WTC11 (cell line): ENCODE data around the gene BOLL. TPM values are rescaled to one million over a fixed set of nuclear protein-coding genes. Genes with fewer than 3 reads are reported as not detected.

Experiments
- ATAC-seq: fragments of 200-7000 bp; cut with Tn5 transposase; 2 replicates; pipeline ENCODE4 v1.10.0; 2021; ENCODE audit warnings: mild to moderate bottlenecking, moderate library complexity
- CTCF ChIA-PET: fragments of 300-600 bp; sonication (Branson Sonifier 250); formaldehyde crosslinking; loops from one replicate; lab custom pipeline; 2021; ENCODE audit warnings: antibody characterized with exemption; lab: Charles Lee
- POLR2A ChIA-PET: fragments of 350-600 bp; sonication (Branson Sonifier 250); formaldehyde crosslinking; loops from one replicate; lab custom pipeline; 2021; ENCODE audit warnings: antibody characterized with exemption; lab: Charles Lee
- DNase-seq: peaks from one replicate; pipeline ENCODE4 v3.0.0; 2021; ENCODE audit warnings: low spot score
- H3K27ac Mint-ChIP-seq: 2 replicates; pipeline ENCODE4 v1.8.0; 2021; ENCODE audit warnings: mixed read lengths
- H3K27me3 Mint-ChIP-seq: 2 replicates; pipeline ENCODE4 v1.8.0; 2021; ENCODE audit warnings: low read depth, mild to moderate bottlenecking, moderate library complexity, mixed read lengths
- H3K36me3 Mint-ChIP-seq: 2 replicates; pipeline ENCODE4 v1.8.0; 2021; ENCODE audit warnings: mixed read lengths
- H3K4me1 Mint-ChIP-seq: 2 replicates; pipeline ENCODE4 v1.8.0; 2022; ENCODE audit warnings: mixed read lengths
- H3K4me3 Mint-ChIP-seq: 2 replicates; pipeline ENCODE4 v1.8.0; 2021; ENCODE audit warnings: mild to moderate bottlenecking, moderate library complexity, mixed read lengths
- H3K9me3 Mint-ChIP-seq: 2 replicates; pipeline ENCODE4 v1.8.0; 2021; ENCODE audit warnings: mixed read lengths
- GABPB1 ChIP-seq: sonication (generic); formaldehyde crosslinking; IDR thresholded peaks from 2 replicates; pipeline ENCODE4 v1.8.1; 2023; ENCODE audit warnings: mild to moderate bottlenecking, missing genetic modification reagents
- GRHL2 ChIP-seq: fragments of 250-450 bp; sonication (Bioruptor Pico); IDR thresholded peaks from 2 replicates; pipeline ENCODE4 v1.8.0; 2022; ENCODE audit warnings: mild to moderate bottlenecking, moderate library complexity; ENCODE audit not compliant: insufficient replicate concordance, severe bottlenecking
- NFE2L1 ChIP-seq: sonication (generic); formaldehyde crosslinking; IDR thresholded peaks from 2 replicates; pipeline ENCODE4 v1.8.1; 2023; ENCODE audit warnings: missing genetic modification reagents
- NR3C1 ChIP-seq: sonication (generic); formaldehyde crosslinking; conservative IDR thresholded peaks from 2 replicates; pipeline ENCODE4 v1.8.1; 2023; ENCODE audit warnings: low read depth, mild to moderate bottlenecking, missing genetic modification reagents
- PRRX2 ChIP-seq: fragments of 250-450 bp; sonication (Bioruptor Pico); IDR thresholded peaks from 2 replicates; pipeline ENCODE4 v1.8.0; 2021; ENCODE audit warnings: mild to moderate bottlenecking
- SOX15 ChIP-seq: fragments of 250-450 bp; sonication (Bioruptor Pico); IDR thresholded peaks from 2 replicates; pipeline ENCODE4 v1.9.0; 2021; ENCODE audit warnings: mild to moderate bottlenecking
- ZNF121 ChIP-seq: sonication (generic); formaldehyde crosslinking; IDR thresholded peaks from 2 replicates; pipeline ENCODE4 v1.8.0; 2023; ENCODE audit warnings: missing genetic modification reagents
- ZNF317 ChIP-seq: sonication (generic); formaldehyde crosslinking; IDR thresholded peaks from 2 replicates; pipeline ENCODE4 v1.8.1; 2023; ENCODE audit warnings: low read depth, mild to moderate bottlenecking, moderate library complexity, missing genetic modification reagents, borderline replicate concordance
- ZNF416 ChIP-seq: fragments of 250-450 bp; sonication (Bioruptor Pico); IDR thresholded peaks from 2 replicates; pipeline ENCODE4 v1.9.0; 2021; ENCODE audit warnings: mild to moderate bottlenecking, inconsistent platforms
- ZNF423 ChIP-seq: fragments of 250-450 bp; sonication (Bioruptor Pico); IDR thresholded peaks from 2 replicates; pipeline ENCODE4 v2.1.2; 2022; ENCODE audit warnings: mild to moderate bottlenecking, moderate library complexity
- total RNA-seq: library from RNA; stranded (reverse); gene quantifications from 3 replicates; pipeline ENCODE4 v1.2.3, GENCODE V29; 2021
- TF ChIP-seq, protein P1 (sequence below): fragments of 200-600 bp; IDR thresholded peaks from 2 replicates; pipeline ENCODE4 v1.8.0; 2022; ENCODE audit warnings: antibody characterized with exemption
- TF ChIP-seq, protein P2 (sequence below): sonication (generic); formaldehyde crosslinking; IDR thresholded peaks from 2 replicates; pipeline ENCODE4 v1.8.0; 2022; ENCODE audit warnings: missing genetic modification reagents
- TF ChIP-seq, protein P3 (sequence below): sonication (generic); formaldehyde crosslinking; IDR thresholded peaks from 2 replicates; pipeline ENCODE4 v1.8.1; 2022; ENCODE audit warnings: missing genetic modification reagents, borderline replicate concordance
- TF ChIP-seq, protein P4 (sequence below): fragments of 250-450 bp; sonication (Bioruptor Pico); IDR thresholded peaks from 2 replicates; pipeline ENCODE4 v1.9.0; 2021; ENCODE audit warnings: mild to moderate bottlenecking, borderline replicate concordance
- TF ChIP-seq, protein P5 (sequence below): sonication (generic); formaldehyde crosslinking; IDR thresholded peaks from 2 replicates; pipeline ENCODE4 v1.8.1; 2022; ENCODE audit warnings: mild to moderate bottlenecking, missing genetic modification reagents, moderate library complexity, borderline replicate concordance
- TF ChIP-seq, protein P6 (sequence below): sonication (generic); formaldehyde crosslinking; IDR thresholded peaks from 2 replicates; pipeline ENCODE4 v1.8.1; 2023; ENCODE audit warnings: mild to moderate bottlenecking, missing genetic modification reagents, moderate library complexity

BOLL gene
- total RNA-seq, 1 experiment from 2014 or later: 0.13 TPM

DNA sequence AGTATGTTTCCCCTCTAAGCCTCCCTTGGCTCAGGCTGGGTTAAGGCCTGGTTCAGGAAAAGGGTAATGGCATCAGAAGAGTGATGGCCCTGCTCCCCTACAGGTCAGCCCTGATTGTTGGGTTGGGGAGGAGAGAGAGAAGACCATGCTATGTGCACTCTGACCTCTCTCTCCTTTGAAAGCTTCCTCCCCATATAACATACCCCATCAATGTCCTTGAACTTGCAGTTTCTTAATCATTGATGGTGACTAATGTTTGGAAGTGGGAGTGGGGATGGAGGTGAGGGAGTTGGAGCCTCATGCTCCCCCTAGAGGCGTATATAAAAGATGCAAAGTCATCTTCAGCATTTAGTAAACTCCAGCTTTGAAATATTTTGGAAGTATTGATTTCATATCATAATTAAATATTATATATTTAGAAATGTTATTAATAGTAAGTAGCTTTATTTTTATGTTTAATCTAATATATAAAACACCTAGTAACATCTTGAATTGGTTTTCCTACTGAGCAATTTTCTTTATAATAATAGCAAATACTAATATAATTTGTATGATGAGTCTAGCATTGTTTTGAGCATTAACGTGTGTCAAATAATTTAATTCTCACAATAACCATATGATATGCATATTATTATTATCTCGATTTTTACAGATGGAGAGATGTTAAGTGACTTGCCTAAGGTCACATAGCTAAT lies 28.1 kb upstream of the BOLL start:
- TF ChIP-seq ZNF416 (CRISPR knock-in tag) (no peak), NFE2L1 (CRISPR knock-in tag) (no peak)
- TF ChIP-seq, protein P1, sequence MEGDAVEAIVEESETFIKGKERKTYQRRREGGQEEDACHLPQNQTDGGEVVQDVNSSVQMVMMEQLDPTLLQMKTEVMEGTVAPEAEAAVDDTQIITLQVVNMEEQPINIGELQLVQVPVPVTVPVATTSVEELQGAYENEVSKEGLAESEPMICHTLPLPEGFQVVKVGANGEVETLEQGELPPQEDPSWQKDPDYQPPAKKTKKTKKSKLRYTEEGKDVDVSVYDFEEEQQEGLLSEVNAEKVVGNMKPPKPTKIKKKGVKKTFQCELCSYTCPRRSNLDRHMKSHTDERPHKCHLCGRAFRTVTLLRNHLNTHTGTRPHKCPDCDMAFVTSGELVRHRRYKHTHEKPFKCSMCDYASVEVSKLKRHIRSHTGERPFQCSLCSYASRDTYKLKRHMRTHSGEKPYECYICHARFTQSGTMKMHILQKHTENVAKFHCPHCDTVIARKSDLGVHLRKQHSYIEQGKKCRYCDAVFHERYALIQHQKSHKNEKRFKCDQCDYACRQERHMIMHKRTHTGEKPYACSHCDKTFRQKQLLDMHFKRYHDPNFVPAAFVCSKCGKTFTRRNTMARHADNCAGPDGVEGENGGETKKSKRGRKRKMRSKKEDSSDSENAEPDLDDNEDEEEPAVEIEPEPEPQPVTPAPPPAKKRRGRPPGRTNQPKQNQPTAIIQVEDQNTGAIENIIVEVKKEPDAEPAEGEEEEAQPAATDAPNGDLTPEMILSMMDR: peak; percentile 54
- ATAC-seq (peak; percentile 62), DNase-seq (no peak)
- H3K4me3 Mint-ChIP-seq: no peak overlapping the region
- ChIA-PET POLR2A (no interaction called here), CTCF (interaction anchor here (0.5 to 1.4 kb wide), 18 partner anchors 9 to 503 kb away, joined by 3 to 13 read pairs (median 3); partner anchors contain the start of genes ANKRD44 and PLCL1)
- H3K36me3 Mint-ChIP-seq: no peaks in the 10 kb centered on the region
- peaks cover 8% of the 10 kb centered on the region for H3K27me3 Mint-ChIP-seq
- no peaks in the 10 kb centered on the region for H3K4me1 Mint-ChIP-seq
- no peaks in the 10 kb centered on the region for H3K9me3 Mint-ChIP-seq
- no peak overlapping the region for H3K27ac Mint-ChIP-seq

DNA sequence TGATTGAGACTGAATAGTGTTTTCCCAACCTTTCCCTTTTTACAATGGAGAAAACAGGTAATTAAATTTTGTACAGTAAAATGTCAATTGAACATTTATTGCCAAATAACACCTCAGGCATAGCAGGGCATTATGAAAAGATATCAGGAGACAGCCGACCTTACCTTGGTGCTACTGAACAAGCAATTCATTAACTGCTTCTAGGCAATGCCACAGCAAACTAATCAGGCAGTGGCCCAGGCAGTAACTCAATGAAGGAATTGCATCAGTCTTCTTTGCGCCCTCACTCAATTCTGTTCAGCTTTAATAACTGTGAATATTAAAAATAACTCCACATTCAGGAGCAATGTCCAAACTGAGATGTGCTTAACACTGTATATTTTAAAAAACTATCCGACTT lies 25.4 kb upstream of the BOLL start:
- CTCF ChIA-PET: no interaction called here

DNA sequence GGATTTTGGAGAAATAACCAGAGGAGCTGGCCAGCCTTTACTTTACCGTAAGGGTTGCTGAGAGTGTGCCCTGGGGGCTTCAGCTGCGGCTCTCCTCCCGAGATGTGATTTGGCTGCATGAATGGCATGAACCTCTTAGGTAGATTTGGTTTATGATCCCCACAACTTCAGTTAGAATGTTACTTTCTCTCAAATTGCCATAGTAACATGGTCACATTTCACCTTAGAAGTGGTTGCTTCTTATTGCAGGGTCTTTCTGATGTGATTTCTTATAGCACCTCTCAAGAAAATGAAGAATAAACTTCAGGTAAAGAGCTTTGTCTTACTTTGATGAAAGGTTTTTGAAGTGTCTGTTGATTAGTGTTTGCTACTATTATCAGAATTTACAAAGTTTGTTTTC lies 24.9 kb upstream of the BOLL start:
- no peak overlapping the region for H3K4me3 Mint-ChIP-seq
- H3K4me1 Mint-ChIP-seq: peaks cover 7% of the 10 kb centered on the region
- ChIA-PET POLR2A (no interaction called here), CTCF (interaction anchor here (1.6 kb wide), 1 partner anchor 318 kb away, joined by 4 read pairs; no protein-coding TSS in a partner anchor)
- H3K27ac Mint-ChIP-seq: no peak overlapping the region
- no peaks in the 10 kb centered on the region for H3K9me3 Mint-ChIP-seq
- peaks cover 38% of the 10 kb centered on the region for H3K27me3 Mint-ChIP-seq
- no peaks in the 10 kb centered on the region for H3K36me3 Mint-ChIP-seq
- ATAC-seq (no peak), DNase-seq (no peak)
- TF ChIP-seq ZNF423 (CRISPR knock-in tag): no peak
- TF ChIP-seq, protein P2, sequence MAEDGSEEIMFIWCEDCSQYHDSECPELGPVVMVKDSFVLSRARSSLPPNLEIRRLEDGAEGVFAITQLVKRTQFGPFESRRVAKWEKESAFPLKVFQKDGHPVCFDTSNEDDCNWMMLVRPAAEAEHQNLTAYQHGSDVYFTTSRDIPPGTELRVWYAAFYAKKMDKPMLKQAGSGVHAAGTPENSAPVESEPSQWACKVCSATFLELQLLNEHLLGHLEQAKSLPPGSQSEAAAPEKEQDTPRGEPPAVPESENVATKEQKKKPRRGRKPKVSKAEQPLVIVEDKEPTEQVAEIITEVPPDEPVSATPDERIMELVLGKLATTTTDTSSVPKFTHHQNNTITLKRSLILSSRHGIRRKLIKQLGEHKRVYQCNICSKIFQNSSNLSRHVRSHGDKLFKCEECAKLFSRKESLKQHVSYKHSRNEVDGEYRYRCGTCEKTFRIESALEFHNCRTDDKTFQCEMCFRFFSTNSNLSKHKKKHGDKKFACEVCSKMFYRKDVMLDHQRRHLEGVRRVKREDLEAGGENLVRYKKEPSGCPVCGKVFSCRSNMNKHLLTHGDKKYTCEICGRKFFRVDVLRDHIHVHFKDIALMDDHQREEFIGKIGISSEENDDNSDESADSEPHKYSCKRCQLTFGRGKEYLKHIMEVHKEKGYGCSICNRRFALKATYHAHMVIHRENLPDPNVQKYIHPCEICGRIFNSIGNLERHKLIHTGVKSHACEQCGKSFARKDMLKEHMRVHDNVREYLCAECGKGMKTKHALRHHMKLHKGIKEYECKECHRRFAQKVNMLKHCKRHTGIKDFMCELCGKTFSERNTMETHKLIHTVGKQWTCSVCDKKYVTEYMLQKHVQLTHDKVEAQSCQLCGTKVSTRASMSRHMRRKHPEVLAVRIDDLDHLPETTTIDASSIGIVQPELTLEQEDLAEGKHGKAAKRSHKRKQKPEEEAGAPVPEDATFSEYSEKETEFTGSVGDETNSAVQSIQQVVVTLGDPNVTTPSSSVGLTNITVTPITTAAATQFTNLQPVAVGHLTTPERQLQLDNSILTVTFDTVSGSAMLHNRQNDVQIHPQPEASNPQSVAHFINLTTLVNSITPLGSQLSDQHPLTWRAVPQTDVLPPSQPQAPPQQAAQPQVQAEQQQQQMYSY: no peak
- TF ChIP-seq, protein P3, sequence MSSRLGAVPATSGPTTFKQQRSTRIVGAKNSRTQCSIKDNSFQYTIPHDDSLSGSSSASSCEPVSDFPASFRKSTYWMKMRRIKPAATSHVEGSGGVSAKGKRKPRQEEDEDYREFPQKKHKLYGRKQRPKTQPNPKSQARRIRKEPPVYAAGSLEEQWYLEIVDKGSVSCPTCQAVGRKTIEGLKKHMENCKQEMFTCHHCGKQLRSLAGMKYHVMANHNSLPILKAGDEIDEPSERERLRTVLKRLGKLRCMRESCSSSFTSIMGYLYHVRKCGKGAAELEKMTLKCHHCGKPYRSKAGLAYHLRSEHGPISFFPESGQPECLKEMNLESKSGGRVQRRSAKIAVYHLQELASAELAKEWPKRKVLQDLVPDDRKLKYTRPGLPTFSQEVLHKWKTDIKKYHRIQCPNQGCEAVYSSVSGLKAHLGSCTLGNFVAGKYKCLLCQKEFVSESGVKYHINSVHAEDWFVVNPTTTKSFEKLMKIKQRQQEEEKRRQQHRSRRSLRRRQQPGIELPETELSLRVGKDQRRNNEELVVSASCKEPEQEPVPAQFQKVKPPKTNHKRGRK: no peak
- no peak for TF ChIP-seq ZNF121 (CRISPR knock-in tag)
- TF ChIP-seq, protein P4, sequence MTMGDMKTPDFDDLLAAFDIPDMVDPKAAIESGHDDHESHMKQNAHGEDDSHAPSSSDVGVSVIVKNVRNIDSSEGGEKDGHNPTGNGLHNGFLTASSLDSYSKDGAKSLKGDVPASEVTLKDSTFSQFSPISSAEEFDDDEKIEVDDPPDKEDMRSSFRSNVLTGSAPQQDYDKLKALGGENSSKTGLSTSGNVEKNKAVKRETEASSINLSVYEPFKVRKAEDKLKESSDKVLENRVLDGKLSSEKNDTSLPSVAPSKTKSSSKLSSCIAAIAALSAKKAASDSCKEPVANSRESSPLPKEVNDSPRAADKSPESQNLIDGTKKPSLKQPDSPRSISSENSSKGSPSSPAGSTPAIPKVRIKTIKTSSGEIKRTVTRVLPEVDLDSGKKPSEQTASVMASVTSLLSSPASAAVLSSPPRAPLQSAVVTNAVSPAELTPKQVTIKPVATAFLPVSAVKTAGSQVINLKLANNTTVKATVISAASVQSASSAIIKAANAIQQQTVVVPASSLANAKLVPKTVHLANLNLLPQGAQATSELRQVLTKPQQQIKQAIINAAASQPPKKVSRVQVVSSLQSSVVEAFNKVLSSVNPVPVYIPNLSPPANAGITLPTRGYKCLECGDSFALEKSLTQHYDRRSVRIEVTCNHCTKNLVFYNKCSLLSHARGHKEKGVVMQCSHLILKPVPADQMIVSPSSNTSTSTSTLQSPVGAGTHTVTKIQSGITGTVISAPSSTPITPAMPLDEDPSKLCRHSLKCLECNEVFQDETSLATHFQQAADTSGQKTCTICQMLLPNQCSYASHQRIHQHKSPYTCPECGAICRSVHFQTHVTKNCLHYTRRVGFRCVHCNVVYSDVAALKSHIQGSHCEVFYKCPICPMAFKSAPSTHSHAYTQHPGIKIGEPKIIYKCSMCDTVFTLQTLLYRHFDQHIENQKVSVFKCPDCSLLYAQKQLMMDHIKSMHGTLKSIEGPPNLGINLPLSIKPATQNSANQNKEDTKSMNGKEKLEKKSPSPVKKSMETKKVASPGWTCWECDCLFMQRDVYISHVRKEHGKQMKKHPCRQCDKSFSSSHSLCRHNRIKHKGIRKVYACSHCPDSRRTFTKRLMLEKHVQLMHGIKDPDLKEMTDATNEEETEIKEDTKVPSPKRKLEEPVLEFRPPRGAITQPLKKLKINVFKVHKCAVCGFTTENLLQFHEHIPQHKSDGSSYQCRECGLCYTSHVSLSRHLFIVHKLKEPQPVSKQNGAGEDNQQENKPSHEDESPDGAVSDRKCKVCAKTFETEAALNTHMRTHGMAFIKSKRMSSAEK (CRISPR knock-in tag): no peak
- TF ChIP-seq GRHL2 (CRISPR knock-in tag): no peak
- TF ChIP-seq, protein P5, sequence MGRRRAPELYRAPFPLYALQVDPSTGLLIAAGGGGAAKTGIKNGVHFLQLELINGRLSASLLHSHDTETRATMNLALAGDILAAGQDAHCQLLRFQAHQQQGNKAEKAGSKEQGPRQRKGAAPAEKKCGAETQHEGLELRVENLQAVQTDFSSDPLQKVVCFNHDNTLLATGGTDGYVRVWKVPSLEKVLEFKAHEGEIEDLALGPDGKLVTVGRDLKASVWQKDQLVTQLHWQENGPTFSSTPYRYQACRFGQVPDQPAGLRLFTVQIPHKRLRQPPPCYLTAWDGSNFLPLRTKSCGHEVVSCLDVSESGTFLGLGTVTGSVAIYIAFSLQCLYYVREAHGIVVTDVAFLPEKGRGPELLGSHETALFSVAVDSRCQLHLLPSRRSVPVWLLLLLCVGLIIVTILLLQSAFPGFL (CRISPR knock-in tag): no peak
- TF ChIP-seq PRRX2 (CRISPR knock-in tag): no peak
- no peak for TF ChIP-seq NR3C1 (CRISPR knock-in tag)
- no peak for TF ChIP-seq SOX15 (CRISPR knock-in tag)
- no peak for TF ChIP-seq GABPB1 (CRISPR knock-in tag)
- TF ChIP-seq, protein P6, sequence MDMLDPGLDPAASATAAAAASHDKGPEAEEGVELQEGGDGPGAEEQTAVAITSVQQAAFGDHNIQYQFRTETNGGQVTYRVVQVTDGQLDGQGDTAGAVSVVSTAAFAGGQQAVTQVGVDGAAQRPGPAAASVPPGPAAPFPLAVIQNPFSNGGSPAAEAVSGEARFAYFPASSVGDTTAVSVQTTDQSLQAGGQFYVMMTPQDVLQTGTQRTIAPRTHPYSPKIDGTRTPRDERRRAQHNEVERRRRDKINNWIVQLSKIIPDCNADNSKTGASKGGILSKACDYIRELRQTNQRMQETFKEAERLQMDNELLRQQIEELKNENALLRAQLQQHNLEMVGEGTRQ (CRISPR knock-in tag): no peak

More for the DNA sequence above, 25.4 kb upstream of the BOLL start:
- H3K27ac Mint-ChIP-seq: no peak overlapping the region
- DNase-seq (no peak), ATAC-seq (no peak)
- peak; percentile 62; the same call in 1 of the 2 replicates for TF ChIP-seq ZNF317 (CRISPR knock-in tag)
- TF ChIP-seq ZNF416 (CRISPR knock-in tag): no peak
- peaks cover 5% of the 10 kb centered on the region for H3K4me1 Mint-ChIP-seq
- peaks cover 35% of the 10 kb centered on the region for H3K27me3 Mint-ChIP-seq
- H3K9me3 Mint-ChIP-seq: no peaks in the 10 kb centered on the region
- H3K36me3 Mint-ChIP-seq: no peaks in the 10 kb centered on the region
- H3K4me3 Mint-ChIP-seq: no peak overlapping the region
- POLR2A ChIA-PET: no interaction called here
